Measurements from ENCODE around the gene ZDHHC12.

The ZDHHC12 gene

GRCh38 chr9:128729766-128730517, 6.0 kb upstream of the ZDHHC12 start:
- no peak for DNase-seq

- no peak for DNase-seq
Measured at GRCh38 chr9:128729302-128729701, 5.4 kb upstream of the ZDHHC12 start.

- DNase-seq = no peak
Measured at GRCh38 chr9:128728298-128728697, 4.4 kb upstream of the ZDHHC12 start.

GRCh38 chr9:128727640-128728248, 3.8 kb upstream of the ZDHHC12 start:
- no peak for DNase-seq

- DNase-seq = peak; percentile 47
Measured at GRCh38 chr9:128724744-128725211, 851 bp upstream of the ZDHHC12 start.

- no peak for DNase-seq
Measured at GRCh38 chr9:128723352-128723865, 518 bp downstream of the ZDHHC12 start.

- no peak for DNase-seq
Measured at GRCh38 chr9:128722380-128723351, 1.3 kb downstream of the ZDHHC12 start.

GRCh38 chr9:128721487-128722010, 2.4 kb downstream of the ZDHHC12 start:
- no peak for DNase-seq

GRCh38 chr9:128720841-128721486, 3.0 kb downstream of the ZDHHC12 start:
- no peak for DNase-seq

- no peak for DNase-seq
Measured at GRCh38 chr9:128719919-128720605, 3.9 kb downstream of the ZDHHC12 start.

- no peak for DNase-seq
Measured at GRCh38 chr9:128718475-128718874, 5.5 kb downstream of the ZDHHC12 start.

- DNase-seq = no peak
Measured at GRCh38 chr9:128718047-128718446, 5.9 kb downstream of the ZDHHC12 start.

- no peak for DNase-seq
Measured at GRCh38 chr9:128716581-128717254, 7.2 kb downstream of the ZDHHC12 start.

GRCh38 chr9:128715436-128715750, 8.5 kb downstream of the ZDHHC12 start:
- no peak for DNase-seq

GRCh38 chr9:128714586-128715435, 9.1 kb downstream of the ZDHHC12 start:
- DNase-seq = no peak

- no peak for DNase-seq
Measured at GRCh38 chr9:128713941-128714573, 9.9 kb downstream of the ZDHHC12 start.

GRCh38 chr9:128713411-128713780, 10.5 kb downstream of the ZDHHC12 start:
- DNase-seq = no peak

GRCh38 chr9:128712451-128713410, 11.2 kb downstream of the ZDHHC12 start:
- DNase-seq = no peak

- DNase-seq = no peak
Measured at GRCh38 chr9:128707446-128707845, 16.5 kb downstream of the ZDHHC12 start.

Measured in CD4-positive, alpha-beta T cell treated with Interleukin-15 for 1 hour (primary cell).